GM06990 (cell line): Measurements from ENCODE around the gene HMX3.

Experiments
- DNase-seq: peaks from one replicate; pipeline ENCODE4 v3.0.0-alpha.2; 2011; ENCODE audit not compliant: insufficient read length; ENCODE audit errors: extremely low read depth
- H3K27me3 ChIP-seq: replicated peaks from 2 replicates; pipeline ENCODE4 v1.6.0; 2011; ENCODE audit warnings: low read length; ENCODE audit not compliant: control insufficient read depth, insufficient read depth
- H3K36me3 ChIP-seq: 2 replicates; pipeline ENCODE4 v1.5.1; 2011; ENCODE audit warnings: low read length; ENCODE audit not compliant: control insufficient read depth, insufficient read depth
- H3K4me3 ChIP-seq: replicated peaks from 2 replicates; pipeline ENCODE4 v1.5.1; 2011; ENCODE audit warnings: low read depth, mild to moderate bottlenecking, control low read depth, low read length
- TF ChIP-seq, protein P1 (sequence below): IDR thresholded peaks from 2 replicates; pipeline ENCODE4 v1.5.1; 2011; ENCODE audit warnings: low read length, control low read depth, mild to moderate bottlenecking, inconsistent platforms; ENCODE audit not compliant: insufficient read depth, poor library complexity, severe bottlenecking

The HMX3 gene

DNA sequence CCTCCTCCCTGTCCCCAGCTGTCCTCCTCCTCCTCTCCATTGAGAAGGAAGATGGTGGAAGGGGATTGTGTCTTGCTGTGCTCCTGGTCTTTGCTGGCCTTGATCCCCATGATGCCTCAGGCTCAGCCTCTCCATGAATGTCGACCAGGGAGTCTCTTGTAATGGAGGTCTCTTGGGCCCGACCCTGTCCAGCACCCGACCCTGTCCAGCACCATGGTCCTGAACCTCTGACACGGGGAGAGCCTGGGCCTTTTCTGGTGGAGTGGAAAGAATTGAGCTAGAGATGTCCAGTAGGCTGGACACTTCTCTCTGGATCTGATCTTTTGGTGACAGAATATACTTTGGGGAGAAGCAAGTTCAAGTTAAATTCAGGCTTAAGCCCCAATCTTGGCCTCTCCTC lies 42.3 kb upstream of the HMX3 start:
- DNase-seq, result no peak
- H3K4me3 ChIP-seq, result no peak overlapping the region
- peaks cover 2% of the 10 kb centered on the region; the same call in 1 of the 2 replicates for H3K27me3 ChIP-seq
- H3K36me3 ChIP-seq, result no peaks in the 10 kb centered on the region
- TF ChIP-seq, protein P1, sequence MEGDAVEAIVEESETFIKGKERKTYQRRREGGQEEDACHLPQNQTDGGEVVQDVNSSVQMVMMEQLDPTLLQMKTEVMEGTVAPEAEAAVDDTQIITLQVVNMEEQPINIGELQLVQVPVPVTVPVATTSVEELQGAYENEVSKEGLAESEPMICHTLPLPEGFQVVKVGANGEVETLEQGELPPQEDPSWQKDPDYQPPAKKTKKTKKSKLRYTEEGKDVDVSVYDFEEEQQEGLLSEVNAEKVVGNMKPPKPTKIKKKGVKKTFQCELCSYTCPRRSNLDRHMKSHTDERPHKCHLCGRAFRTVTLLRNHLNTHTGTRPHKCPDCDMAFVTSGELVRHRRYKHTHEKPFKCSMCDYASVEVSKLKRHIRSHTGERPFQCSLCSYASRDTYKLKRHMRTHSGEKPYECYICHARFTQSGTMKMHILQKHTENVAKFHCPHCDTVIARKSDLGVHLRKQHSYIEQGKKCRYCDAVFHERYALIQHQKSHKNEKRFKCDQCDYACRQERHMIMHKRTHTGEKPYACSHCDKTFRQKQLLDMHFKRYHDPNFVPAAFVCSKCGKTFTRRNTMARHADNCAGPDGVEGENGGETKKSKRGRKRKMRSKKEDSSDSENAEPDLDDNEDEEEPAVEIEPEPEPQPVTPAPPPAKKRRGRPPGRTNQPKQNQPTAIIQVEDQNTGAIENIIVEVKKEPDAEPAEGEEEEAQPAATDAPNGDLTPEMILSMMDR, result no peak

DNA sequence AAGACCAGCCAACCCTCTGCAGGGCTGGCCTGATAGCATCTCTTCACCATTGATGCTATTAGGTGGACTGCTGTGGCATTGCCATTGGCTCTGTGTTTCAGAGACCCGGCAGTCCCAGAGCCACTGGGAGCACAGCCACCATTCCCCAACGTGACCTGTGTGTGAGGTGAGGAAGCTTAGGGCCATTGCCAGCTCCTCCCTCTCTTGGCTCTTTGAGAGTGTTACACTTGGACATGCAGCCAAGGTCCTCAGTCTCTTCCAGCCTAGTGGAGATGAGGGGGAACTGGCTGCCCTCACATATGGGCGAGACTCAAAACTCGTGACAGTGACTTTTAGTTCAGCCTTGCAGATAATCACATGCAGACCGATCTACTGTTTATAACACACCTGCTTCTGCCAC lies 39.3 kb upstream of the HMX3 start:
- Histone ChIP-seq H3K4me3 (no peak overlapping the region), H3K27me3 (peaks cover 2% of the 10 kb centered on the region; the same call in 1 of the 2 replicates), H3K36me3 (no peaks in the 10 kb centered on the region)
- no peak for DNase-seq
- TF ChIP-seq, protein P1, result no peak

DNA sequence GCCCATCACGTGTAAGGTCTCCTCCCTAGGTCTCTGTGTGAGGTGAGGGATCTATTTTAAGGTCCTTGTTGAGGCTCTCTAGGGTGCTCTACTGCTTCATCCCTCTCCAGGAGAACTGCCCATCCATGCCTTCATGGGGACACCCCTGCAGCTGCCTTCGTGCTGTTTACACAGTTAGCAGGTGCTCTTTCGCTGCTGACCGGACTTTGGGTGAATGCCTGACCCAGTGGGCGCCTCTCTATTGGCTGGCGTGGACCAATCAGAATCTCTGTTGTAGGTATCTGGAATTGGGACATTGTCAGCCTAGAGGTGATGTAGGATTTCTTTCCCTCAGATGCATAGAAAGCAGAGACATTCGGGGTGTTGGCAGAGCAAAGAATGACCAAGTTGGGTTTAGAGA lies 38.7 kb upstream of the HMX3 start:
- Histone ChIP-seq H3K36me3 (no peaks in the 10 kb centered on the region), H3K27me3 (peaks cover 2% of the 10 kb centered on the region; the same call in 1 of the 2 replicates), H3K4me3 (no peak overlapping the region)
- TF ChIP-seq, protein P1, result no peak
- DNase-seq, result no peak

DNA sequence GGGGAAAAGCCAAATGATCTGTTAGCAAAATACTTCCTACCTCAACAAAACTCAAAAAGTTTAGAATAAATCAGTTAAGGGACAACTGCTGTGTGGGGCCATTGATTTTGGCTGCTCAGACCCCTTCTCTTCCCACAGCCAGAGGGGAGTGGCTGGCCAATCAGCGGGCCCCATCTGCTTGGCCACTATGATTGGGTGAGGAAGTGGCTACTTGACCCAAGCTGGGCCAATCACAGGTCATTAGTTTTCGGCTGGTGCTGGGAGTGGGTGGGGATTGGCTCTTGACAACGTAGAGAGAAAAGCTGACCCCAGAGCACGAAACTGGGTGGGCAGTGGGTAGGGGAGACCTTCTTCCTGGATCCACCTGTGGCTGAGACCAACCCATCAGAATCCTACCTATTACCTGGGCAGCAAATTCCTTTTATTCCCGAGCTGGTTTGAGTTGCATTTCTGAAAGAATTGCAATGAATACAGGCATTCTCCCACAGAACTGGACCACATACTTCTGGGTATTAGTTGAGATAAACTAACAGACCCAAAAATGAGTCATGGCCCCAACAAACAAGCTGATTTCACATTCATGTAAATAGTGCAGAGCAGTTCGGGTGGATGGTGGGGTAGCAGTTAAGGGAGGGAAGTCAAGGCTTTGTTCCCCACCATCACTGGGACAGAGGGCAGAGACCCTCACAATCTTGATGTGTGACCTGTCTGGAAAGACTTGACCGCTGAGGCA lies 35.6 kb upstream of the HMX3 start:
- H3K27me3 ChIP-seq, result no peaks in the 10 kb centered on the region; the same call in 1 of the 2 replicates
- H3K36me3 ChIP-seq, result no peaks in the 10 kb centered on the region
- H3K4me3 ChIP-seq, result no peak overlapping the region
- DNase-seq, result no peak
- TF ChIP-seq, protein P1, result no peak

DNA sequence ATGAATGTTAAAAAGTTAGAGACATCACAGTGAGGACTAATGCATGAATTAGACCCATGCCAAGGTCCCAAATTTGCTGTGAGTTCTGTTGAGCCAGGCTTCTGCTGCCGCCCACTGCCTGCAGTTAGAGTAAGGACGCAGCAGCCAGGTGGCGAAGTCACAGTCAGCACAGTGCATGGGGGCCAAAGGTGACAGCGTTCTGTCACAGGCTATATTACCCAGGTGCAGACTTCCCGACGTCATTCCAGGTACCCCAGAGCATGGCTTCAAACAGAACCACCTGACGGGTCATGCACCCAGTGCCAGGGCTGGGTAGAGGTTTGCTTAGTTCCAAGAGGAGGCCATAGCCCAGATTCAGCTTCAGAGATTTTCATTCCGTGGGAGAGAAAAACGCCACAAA lies 33.9 kb upstream of the HMX3 start:
- TF ChIP-seq, protein P1, result no peak
- DNase-seq, result no peak
- Histone ChIP-seq H3K4me3 (no peak overlapping the region), H3K27me3 (no peaks in the 10 kb centered on the region; the same call in none of the 2 replicates), H3K36me3 (no peaks in the 10 kb centered on the region)

DNA sequence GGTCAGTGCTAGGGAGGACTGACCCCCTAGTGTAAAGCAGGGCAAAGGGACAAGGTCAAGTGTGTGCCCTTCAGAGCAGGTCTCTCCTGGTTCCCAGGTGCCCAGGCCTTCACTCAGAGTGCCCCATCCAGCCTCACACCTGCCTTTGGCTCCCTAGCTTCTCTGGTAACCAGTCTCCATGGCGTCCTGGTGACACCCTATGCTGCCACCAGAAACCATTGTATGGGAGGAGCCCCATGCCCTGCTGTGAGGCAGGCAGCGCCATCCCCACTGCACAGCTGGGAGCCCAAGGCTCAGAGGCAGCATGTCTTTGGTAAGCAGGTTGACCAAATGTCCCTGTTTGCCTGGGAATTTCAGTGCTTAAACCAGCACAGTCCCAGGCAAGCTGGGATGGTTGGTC lies 33.1 kb upstream of the HMX3 start:
- Histone ChIP-seq H3K27me3 (no peaks in the 10 kb centered on the region; the same call in none of the 2 replicates), H3K36me3 (no peaks in the 10 kb centered on the region), H3K4me3 (no peak overlapping the region)
- TF ChIP-seq, protein P1, result no peak
- no peak for DNase-seq
